CD4-positive, alpha-beta T cell treated with Interleukin-15 for 4 hours (primary cell): ENCODE results near the gene ARHGAP19.

Experiments
- DNase-seq: peaks from one replicate; pipeline ENCODE4 v3.0.0-alpha.2; 2020; ENCODE audit warnings: low spot score

The ARHGAP19 gene

DNA sequence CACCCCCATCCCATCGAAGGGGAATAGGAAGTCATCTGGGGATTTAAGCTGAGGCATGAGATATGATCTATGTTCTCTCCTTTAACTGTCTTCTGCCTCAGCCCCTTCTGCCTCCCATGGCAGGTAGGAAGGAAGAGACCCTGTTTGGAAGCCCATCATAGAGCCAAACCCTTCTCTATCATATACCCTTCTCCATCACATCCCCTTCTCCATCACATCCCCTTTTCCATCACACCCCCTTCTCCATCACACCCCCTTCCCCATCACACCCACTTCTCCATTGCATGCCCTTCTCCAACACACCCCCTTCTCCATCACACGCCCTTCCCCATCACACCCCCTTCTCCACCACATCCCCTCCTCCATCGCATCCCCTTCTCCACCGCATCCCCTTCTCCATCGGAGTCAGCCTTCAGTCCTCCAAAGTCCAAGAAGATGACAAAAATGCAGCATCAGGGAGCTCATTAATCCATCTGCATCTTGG, 99.4 kb downstream of the ARHGAP19 start:
- DNase-seq: no peak

DNA sequence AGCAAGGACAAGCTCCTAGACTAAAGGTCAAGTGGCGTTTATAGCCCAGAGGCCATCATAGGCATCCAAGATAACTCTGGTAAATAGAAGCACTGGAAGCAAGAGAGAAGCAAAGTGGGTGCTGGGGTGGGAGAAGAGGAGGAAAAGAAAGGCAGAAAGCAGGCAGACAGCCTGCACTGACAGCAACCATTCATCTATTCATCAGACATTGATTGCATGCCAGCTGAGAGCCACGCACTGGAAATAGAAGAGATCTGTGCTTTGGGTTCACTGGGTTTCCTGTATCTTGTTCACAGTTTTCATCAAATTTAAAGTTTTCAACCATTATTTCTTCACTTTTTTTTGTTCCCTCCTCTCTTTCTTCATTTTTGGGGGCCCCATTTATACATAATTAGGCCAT, 102.0 kb downstream of the ARHGAP19 start:
- no peak for DNase-seq

DNA sequence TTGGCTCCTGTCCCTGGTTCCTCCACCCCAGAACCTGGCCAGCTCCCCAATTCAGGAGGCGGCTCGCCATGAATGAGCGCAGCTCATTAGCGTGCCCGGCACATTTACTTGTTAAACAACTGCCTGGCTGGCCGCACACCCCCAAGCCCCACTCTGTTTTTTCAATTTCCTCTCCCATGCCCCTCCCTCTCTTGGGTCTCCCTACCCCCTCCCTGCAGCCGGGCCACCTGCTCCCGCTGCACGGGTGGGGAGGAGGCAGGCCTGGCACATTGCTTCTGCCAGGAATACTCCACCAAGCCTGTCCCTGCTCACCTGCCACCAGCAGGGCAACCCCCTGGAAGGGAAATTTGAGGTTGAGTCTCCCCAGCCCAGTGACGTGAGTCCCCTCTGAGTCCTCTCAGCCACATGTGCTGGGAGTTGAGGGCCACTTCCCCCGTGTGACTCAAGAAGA, 104.2 kb downstream of the ARHGAP19 start:
- no peak for DNase-seq

DNA sequence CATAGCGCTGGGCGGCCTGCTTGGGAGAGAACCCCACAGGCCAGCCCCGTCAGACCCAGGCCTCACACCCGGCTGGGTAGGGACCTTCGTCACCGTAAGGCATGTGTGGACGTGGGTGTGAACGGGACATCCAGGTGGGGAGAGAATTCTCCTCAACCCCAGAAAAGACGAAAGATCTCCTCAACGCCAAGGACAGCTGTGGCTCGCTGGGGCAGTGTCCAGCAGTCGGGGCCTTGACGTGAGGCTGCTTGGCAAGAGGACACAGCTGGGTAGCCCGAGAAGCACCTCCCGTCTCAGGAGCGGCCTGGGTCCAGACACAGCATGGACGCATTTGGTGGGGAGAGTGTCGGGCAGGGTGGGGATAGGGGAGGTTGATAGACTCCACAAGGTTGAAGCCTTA, 105.5 kb downstream of the ARHGAP19 start:
- no peak for DNase-seq

DNA sequence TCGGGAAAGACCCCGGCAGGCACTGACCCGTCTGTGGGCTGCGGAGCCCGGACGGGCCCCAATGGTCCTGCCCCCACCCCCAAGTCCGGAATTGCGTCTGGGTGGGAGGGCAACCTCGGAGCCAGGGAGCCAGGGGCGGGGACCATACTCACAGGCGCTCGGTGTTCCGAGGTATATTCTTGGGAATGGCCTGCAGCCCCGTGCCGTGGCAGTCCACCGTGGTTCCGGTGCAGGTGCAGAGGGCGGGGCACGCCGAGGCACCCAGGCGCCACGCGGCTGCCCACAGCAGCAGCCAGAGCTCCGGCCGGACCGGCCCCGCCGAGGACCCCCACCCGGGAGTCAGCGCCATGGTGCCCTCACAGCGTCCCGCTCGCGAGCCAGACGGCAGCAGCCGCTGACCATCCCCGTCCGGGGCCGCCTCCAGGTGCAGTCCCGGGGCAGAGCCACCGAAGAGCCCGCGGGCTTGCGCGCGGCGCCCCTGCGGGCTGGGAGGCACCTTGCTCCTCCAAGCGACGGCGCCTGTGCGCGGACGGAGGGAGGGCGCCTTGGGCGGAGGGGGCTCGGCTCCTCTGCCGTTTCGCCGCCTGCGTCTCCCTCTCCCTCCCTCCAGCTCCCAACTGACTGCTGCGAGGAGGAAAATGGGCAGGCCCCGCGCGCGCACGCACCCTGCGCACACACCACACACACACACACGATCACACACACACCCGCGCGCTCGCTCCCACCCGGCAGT, 106.9 kb downstream of the ARHGAP19 start, which contains the start of gene SLIT1:
SLIT1 (minus strand) TSS at position 634 of the 733 bp plus-strand sequence; CDS start at position 349, 285 bp downstream.
- no peak for DNase-seq

DNA sequence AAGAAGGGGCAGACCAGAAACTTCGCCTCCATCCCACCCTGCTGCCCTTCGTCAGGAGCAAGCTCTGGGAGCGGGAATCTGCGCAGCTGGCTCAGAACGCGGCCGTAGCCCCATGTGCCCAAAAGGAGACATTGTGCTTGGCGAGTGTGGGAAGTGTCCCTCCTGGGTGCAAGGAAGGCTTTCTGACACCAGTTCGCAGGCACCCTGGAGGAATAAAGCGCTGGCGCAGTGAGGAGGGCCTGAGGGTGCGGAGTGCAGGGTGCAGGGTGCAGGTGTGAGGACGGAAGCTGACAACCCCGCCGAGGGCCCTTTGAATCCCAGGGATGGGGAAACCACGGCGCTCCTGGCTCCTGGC, 107.5 kb downstream of the ARHGAP19 start:
- no peak for DNase-seq

DNA sequence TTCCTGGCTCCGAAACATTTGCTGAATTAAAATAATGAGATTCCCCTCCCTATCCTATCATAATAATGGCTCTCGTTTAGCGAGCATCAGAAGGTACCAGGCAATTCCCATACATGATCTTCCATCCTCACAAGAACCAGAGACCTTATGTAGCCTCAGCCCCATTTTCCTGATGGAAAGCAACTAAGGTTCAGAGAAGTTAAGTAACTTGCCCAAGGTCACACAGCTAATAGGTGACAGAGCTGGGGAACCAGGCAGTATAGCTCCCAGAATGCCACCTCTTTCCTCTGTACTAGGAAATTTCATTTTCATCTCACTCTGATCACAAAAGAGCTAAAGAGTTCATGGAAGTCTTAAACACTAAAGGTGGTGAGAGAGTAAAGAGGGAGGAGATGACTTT, 109.1 kb downstream of the ARHGAP19 start:
- DNase-seq: no peak

DNA sequence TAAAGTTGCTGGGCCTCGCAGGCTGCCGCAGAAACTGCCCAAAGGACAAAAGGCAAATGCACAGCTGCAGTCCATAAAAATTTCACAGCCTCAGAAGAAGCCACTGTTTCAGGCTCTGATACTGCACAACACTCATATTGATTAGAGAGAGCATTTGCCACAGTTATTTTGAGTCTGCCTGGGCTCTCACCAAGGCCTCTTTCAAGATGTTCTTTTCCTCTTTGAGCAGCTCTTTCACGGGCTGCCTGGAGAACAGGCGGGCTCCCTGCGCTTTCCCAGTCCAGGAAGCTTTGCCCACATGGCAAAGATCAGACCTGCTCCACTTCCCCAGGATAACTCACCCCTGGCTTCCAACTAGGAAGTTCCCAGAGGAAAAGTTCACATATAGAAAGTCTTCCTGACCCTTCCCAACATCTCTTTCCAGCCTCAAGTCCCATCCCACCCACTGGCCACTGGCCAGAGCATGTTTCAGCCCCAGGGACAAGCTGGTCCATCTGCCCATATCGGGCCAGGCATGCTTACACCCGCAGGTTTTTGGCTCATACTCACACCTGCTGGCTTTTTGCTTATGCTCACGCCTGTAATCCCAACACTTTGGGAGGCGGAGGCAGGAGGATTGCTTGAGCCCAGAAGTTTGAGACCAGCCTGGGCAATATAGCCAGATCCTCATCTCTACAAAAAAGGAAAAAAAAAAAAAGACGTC, 110.0 kb downstream of the ARHGAP19 start:
- DNase-seq: no peak

DNA sequence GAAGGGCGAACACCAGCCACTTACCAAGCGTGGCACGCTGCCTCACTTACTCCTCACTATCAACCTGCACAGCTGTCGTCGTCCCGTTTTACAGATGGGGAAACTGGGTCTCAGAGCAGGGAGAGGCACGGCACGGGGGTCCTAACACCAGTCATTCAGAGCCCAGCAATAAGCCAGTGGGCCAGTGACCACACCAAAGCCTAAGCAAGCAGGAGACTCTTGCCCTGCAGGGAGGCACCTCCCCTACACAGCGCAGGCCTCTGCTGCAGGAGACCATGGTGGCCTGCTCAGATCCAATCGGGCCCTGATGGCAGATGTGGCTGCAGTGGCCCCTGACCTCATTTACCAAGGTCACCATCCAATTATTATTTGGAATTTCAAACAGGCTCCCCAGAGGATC, 111.5 kb downstream of the ARHGAP19 start:
- DNase-seq: no peak

DNA sequence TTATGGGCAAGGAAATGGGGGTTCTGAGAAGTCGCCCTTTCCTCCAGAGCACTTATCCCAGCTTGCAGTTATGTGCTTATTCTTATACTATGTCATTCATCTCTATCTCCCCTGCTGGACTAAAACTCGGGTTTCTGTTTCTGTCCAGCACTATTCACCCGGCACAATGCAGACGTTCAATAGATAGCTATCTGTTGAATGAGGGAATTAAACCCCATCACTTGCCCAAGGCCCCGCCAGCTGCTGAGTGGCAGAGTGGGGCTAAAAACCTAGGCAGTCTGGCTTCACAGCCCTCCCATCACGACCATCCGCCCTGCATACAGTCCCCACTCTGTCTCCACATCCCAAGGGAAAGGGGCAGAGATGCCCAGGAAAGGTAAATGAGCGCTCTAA, 112.1 kb downstream of the ARHGAP19 start:
- DNase-seq: no peak

DNA sequence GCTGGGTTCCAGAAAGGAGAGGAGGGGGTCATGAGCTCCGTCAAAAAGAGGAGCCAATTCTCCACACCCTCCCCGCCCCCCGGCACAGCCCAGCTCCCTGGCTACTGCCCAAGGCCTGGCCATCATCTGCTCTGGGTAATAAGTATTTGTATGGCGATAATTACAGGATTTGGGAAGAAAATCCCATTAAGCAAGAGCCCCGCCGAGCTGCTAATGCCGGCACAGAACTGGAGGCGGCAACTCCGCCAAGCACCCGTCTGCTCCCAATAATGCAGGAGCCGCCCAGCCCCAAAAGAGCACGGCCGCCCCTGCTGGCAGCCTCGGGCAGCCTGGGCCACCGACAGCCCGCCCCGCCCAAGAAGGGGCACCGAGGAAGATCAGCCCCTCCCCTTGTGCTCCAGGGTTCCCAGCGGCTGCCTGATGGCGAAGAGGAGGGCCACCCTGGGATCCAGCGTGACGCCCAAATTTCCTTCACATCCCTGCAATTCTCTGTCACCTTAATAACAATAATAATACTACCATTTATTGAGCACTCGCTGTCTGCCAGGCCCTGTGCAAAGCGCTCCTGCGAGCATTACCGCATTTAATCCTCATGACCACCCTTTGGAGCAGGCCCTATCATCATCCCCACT, 112.6 kb downstream of the ARHGAP19 start:
- no peak for DNase-seq

DNA sequence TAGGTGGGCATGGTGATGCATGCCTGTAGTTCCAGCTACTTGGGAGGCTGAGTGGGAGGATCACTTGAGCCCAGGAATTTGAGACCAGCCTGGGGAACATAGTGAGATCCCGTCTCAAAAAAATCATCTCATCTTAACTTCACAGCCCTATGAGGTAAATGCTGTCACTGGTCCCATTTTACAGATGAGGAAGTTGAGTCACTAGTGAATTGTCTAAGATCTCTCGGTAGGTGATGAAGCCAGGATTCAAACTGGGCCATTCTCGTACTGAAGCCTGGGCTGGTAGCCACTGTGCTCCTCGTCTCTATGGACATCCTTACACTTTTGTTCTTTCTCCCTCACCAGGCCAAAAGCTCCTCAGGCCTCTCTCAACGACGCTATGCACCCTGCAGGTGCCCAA, 113.1 kb downstream of the ARHGAP19 start:
- no peak for DNase-seq

DNA sequence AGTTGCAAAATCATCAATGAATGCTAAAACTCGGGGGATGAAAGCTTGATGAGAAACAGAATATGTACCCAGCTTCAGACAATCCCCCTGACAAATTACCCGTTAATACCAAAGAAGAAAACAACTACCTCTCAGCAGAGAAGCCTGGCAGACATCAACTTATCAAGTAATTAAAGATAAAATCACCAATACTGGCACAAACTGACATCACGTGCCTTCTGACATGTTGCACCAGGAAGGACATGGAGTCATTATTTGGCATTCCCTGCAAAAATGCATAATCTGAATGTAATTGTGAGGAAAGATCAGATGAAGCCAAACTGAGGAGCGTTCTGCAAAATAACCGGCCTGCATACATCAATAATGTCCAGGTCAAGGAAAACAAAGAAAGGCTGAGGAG, 114.4 kb downstream of the ARHGAP19 start:
- DNase-seq: no peak

DNA sequence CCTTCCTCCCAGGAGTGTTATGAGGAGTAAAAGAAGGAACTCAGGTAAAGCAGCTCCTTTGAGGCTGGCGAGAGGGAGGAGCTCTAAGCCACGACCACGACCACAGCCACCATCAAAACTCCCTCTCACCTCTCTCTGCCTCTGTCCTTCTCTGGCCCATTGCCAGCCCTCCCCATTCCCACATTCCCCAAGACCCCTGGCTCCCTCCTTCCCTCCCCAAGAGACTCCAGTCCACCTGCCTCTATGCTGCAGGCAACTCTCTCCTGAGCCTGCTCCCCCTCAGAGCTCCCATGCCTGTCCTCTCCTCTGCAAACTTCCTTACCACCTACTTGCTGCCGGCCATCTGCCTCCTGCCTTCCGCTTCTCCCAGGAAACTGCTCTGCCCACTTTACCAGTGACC, 116.2 kb downstream of the ARHGAP19 start:
- no peak for DNase-seq

DNA sequence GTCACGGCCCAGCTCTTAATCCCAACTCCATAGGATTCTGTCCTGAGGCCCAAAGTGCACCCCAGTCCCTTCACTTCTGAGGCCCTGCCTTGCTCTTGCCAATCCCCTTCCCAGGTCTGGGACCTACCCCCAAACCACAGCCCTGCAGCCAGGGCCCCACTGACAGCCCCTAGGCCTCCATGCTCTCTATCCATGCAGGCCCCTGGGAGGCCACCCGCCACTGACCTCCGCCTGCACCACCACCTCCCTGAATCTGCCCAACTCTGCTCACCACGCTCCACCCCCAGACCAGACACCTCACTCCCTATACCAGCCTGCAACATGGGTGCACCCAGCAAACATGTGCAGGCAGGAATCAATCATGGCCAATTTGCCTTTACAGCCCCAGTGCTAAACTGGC, 116.9 kb downstream of the ARHGAP19 start:
- no peak for DNase-seq

DNA sequence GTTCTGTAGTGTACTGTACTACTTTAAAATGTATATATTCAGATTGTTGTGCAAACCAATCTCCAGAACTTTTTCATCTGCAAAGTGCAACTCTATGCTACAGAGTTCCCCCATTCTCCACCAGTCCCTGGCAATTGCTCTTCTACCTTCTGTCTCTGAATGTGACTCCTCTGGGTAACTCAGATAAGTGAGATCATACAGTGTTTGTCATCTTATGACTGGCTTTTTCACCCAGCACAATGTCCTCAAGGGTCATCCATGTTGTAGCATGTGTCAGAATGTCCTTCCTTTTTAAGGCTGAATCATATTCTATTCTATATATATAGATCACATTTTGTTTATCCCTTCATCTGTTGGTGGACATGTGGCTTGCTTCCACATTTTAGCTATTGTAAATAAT, 117.5 kb downstream of the ARHGAP19 start:
- DNase-seq: no peak

DNA sequence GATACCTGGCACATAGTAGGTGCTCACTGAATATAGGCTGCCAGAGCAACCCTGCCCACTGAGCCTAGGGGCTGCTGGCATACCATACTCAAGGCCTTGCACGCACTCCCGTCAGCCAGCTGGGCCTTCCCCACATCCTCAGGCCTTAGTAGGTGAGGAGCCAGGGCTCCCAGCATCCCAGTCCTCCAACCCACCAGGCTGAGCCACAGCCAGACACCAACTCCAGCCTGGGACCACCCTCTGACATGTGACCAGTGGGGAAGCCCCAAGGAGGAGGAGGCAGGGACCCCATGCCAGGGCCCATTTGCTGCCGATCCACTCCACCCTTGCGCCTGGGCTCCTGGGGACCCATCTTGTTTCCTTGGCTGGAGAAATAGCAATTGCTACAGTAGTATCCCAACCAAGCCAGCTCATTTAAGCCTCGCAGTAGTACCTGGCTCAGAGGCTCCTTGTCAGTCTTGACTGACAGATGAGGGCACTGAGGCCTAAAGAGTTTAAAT, 118.1 kb downstream of the ARHGAP19 start:
- DNase-seq: no peak

DNA sequence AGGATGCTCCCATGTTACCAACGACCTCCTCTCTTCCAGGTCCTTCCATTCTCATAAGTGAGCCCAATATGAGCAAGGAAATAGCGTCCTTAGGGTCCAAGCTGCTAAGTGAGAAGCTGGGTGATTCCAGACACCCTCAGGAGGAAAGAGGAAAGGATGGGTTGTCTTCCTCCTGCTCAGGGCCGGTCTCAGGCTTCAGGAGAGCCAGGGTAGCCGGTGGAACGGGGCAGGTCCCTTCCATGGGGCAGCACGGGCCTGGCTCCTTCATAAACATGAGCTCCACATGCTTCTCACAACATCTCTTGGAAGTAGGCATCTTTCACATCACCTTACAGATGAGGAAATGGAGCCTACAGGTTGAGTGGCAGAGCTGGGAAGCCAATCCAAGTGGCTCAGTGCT, 119.4 kb downstream of the ARHGAP19 start:
- no peak for DNase-seq
